GM18861 (cell line): ENCODE measurements around the gene DRD3.

Source experiments
- ATAC-seq: cut with Tn5 transposase; IDR thresholded peaks from one replicate; pipeline ENCODE4 v1.9.1; 2021; ENCODE audit not compliant: unreplicated experiment

Gene DRD3

DNA sequence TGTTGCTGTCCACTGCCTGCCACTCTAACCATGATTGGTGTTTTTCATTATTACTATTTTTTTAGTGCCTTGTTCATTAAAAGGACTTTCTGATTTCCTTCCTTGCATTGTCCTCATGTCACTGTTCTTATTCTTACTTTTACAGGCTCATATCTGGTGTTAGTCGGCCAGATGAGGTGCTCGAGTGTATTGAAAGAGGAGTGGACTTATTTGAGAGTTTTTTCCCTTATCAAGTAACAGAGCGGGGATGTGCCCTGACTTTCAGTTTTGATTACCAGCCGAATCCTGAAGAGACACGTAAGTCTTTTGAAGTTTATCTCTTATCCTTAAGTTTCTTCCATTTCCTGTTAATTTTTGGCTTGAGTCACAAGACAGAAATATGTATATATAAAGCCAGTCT, 99.1 kb downstream of the DRD3 start:
- ATAC-seq: no peak

- ATAC-seq: no peak
Measured at GRCh38 chr3:114078126-114078525, 100.7 kb downstream of the DRD3 start.
